ENCODE results near the gene ANO1. TPM values are rescaled to one million over a fixed set of nuclear protein-coding genes. Genes with fewer than 3 reads are reported as not detected.

The ANO1 gene
- total RNA-seq, 1 donor from 2014 or later = 9.0 TPM

DNA sequence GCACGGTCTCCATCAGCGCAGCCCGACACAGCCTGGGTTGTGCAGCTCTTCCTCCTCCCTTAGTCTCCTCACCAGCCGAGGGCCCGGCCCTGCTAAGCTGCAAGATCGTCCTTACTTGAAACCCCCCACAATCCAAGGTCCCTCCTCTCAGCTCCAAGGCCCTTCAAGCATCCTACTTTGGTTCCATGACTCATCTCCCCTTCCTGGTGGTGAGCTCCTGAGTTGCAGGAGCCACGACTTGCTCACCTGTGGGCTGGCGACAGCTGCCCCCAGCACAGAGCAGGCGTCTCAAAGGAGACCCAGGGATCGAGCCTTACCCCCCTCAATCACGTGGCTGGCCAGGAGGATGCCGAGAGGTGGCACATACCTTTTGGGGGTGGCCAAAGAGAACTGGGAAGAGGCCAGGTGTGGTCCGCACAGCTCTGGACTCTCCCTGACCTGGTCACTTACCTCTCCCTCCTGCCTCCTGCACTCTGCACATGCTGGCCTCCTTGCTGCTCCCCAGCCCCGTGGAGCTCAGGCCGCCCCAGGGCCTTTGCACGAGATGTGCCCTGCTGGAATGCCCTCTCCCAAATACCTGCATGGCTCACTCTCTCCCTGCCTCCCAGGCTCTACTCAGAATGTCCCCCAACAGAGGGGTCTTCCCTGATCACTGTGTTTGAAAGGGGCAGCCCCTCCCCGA, 89.7 kb downstream of the ANO1 start:
- Histone ChIP-seq H3K27me3 (ENCODE audit: low read depth) (peaks cover 7% of the 10 kb centered on the region), H3K9me3 (no peaks in the 10 kb centered on the region), H3K4me1 (no peaks in the 10 kb centered on the region), H3K27ac (no peak overlapping the region), H3K36me3 (no peaks in the 10 kb centered on the region), H3K4me3 (no peak overlapping the region)
- peak in 1 of 2 donors; percentile 15 for ATAC-seq
- DNase-seq = no peak
- TF ChIP-seq, protein P1, sequence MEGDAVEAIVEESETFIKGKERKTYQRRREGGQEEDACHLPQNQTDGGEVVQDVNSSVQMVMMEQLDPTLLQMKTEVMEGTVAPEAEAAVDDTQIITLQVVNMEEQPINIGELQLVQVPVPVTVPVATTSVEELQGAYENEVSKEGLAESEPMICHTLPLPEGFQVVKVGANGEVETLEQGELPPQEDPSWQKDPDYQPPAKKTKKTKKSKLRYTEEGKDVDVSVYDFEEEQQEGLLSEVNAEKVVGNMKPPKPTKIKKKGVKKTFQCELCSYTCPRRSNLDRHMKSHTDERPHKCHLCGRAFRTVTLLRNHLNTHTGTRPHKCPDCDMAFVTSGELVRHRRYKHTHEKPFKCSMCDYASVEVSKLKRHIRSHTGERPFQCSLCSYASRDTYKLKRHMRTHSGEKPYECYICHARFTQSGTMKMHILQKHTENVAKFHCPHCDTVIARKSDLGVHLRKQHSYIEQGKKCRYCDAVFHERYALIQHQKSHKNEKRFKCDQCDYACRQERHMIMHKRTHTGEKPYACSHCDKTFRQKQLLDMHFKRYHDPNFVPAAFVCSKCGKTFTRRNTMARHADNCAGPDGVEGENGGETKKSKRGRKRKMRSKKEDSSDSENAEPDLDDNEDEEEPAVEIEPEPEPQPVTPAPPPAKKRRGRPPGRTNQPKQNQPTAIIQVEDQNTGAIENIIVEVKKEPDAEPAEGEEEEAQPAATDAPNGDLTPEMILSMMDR (IDR thresholded peaks at IDR 0.05) = no peak
- intact Hi-C loops (cut with DNase I) = no loop called here

GRCh38 chr11:70168405-70168754, 90.3 kb downstream of the ANO1 start:
- peaks cover 7% of the 10 kb centered on the region for H3K27me3 ChIP-seq (ENCODE audit: low read depth)
- no peak for ATAC-seq
- no peak for DNase-seq
- no peak overlapping the region for H3K4me3 ChIP-seq
- no peaks in the 10 kb centered on the region for H3K9me3 ChIP-seq
- H3K27ac ChIP-seq = no peak overlapping the region
- H3K36me3 ChIP-seq = no peaks in the 10 kb centered on the region
- TF ChIP-seq, protein P1 (IDR thresholded peaks at IDR 0.05) = no peak
- no peaks in the 10 kb centered on the region for H3K4me1 ChIP-seq
- intact Hi-C loops (cut with DNase I) = no loop called here

GRCh38 chr11:70169127-70169526, 91.0 kb downstream of the ANO1 start:
- DNase-seq = no peak

GRCh38 chr11:70169632-70170031, 91.5 kb downstream of the ANO1 start:
- ATAC-seq = no peak
- intact Hi-C loops (cut with DNase I) = no loop called here
- Histone ChIP-seq H3K36me3 (no peaks in the 10 kb centered on the region), H3K4me1 (no peaks in the 10 kb centered on the region), H3K27me3 (ENCODE audit: low read depth) (peaks cover 7% of the 10 kb centered on the region), H3K9me3 (no peaks in the 10 kb centered on the region), H3K27ac (no peak overlapping the region), H3K4me3 (no peak overlapping the region)
- TF ChIP-seq, protein P1 (IDR thresholded peaks at IDR 0.05) = no peak
- DNase-seq = no peak

More at GRCh38 chr11:70169127-70169526, 91.0 kb downstream of the ANO1 start:
- ATAC-seq = no peak
- H3K27ac ChIP-seq = no peak overlapping the region
- TF ChIP-seq, protein P1 (IDR thresholded peaks at IDR 0.05) = no peak
- peaks cover 7% of the 10 kb centered on the region for H3K27me3 ChIP-seq (ENCODE audit: low read depth)
- no peaks in the 10 kb centered on the region for H3K9me3 ChIP-seq
- H3K4me1 ChIP-seq = no peaks in the 10 kb centered on the region
- no peaks in the 10 kb centered on the region for H3K36me3 ChIP-seq
- intact Hi-C loops (cut with DNase I) = no loop called here
- no peak overlapping the region for H3K4me3 ChIP-seq

DNA sequence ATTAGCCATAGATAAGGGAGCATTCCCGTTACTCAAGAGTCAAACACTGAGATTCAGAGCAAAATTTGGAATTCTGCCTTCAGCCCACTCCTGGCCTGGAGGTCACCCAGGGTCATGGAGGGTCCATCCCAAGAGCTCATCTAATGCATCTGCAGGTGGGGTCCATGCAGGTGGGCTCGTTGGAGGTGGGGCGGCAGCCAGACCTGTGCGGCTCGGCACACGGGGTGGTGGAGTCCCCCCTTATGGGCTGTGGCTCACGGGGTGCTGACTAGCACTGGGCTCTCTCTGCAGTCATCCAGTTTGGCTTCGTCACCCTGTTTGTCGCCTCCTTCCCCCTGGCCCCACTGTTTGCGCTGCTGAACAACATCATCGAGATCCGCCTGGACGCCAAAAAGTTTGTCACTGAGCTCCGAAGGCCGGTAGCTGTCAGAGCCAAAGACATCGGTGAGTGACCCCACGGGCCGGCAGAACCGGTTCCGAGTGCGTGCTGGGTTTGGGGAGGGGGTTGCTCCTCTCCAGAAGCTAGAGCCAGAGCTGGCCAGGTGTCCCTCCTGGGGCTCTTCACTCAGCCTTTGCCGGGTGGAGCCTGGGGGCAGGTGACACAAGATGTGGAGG, 92.6 kb downstream of the ANO1 start:
- ATAC-seq (no peak), DNase-seq (no peak)
- intact Hi-C loops (cut with DNase I) = no loop called here
- Histone ChIP-seq H3K27me3 (ENCODE audit: low read depth) (peaks cover 7% of the 10 kb centered on the region), H3K4me1 (no peaks in the 10 kb centered on the region), H3K27ac (no peak overlapping the region), H3K36me3 (no peaks in the 10 kb centered on the region), H3K4me3 (no peak overlapping the region), H3K9me3 (no peaks in the 10 kb centered on the region)
- TF ChIP-seq, protein P1 (IDR thresholded peaks at IDR 0.05) = no peak

Data from lower lobe of right lung (tissue), 2 donors.